Measurements from ENCODE around the gene IGLL5. TPM values are rescaled to one million over a fixed set of nuclear protein-coding genes. Genes with fewer than 3 reads are reported as not detected.

The IGLL5 gene
- total RNA-seq, 1 donor from 2014 or later: not detected

GRCh38 chr22:22938672-22939587 is 51.3 kb downstream of the IGLL5 start:
- no peak for DNase-seq (ENCODE audit: low read depth, low spot score)

DNA sequence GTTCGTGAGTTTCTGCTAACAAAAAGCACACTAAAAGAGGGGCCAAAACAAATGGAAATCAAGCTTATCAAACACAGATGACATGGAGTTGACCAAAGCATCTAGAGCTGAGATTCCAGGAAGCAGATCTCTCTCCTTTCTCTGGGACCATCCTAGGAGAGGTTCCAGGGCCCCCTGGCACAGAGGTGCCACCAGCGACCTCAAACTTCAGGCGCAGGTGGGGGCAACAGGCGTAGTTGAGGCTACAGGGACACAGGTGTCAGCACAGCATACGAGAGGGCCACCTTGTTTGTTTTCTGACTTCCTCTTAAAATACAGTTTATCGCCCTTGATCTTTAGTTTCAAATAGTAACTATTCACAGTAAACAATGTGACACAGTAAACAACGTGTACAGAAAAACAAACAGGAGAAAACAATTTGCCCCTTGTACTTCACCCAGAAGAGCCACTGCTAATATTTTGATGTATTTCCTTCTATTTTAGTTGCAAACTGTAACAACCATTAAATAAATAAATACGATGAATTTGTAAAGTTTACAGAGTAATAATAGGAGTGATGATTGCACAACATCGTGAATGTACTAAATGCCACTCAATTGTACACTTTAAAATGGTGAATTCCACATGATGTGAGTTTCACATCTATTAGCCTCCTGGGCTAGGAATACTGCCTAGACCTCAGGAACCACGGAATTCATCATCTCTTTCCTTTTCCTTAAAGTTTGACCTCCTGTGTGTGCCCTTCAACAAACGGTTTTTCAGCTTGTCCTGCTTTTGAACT is 52.2 kb downstream of the IGLL5 start:
- no peak for DNase-seq (ENCODE audit: low read depth, low spot score)

- no peak for DNase-seq (ENCODE audit: low read depth, low spot score)
These were observed 53.5 kb downstream of the IGLL5 start for GRCh38 chr22:22940961-22941605.

DNA sequence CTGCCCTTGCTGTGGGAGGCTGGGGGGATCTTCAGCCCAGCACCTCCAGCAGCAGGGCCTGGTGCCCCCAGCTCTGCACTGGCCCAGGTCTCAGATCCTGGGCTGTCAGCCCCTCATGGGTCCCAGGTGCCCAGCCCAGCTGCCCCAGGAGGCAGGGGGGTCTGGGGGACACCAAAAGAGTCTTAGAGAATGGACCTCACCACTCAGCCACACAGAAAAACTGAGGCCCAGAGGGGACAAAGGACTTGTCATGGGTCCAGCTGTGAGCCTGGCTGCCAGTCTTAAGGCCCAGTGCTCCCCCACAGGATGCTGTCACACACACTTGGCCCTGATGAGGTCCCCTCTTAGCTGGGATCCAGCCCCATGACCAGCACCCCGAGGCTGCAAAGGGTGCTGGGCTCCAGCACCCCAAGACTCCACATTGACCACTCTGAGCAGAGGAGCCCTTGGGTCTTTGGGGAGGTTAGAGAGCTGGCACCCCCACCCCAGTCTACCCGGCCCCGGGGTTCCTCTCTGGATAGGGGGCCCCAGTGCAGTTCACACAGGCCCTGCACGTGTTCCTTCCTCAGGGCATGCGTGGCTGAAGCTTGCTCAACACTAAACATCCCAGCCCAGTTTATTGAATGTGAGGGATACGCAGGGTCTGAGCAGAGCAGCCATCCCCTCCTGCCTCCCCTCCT is 54.4 kb downstream of the IGLL5 start:
- DNase-seq (ENCODE audit: low read depth, low spot score): no peak

- peak; percentile 24 for DNase-seq (ENCODE audit: low read depth, low spot score)
These were observed 55.1 kb downstream of the IGLL5 start for GRCh38 chr22:22942511-22943329.

GRCh38 chr22:22943521-22944267 is 56.1 kb downstream of the IGLL5 start:
- no peak for DNase-seq (ENCODE audit: low read depth, low spot score)

- DNase-seq (ENCODE audit: low read depth, low spot score): no peak
These were observed 56.8 kb downstream of the IGLL5 start for GRCh38 chr22:22944268-22944985.

- DNase-seq (ENCODE audit: low read depth, low spot score): no peak
These were observed 57.6 kb downstream of the IGLL5 start for GRCh38 chr22:22945195-22945594.

Other genes with a start within 250 kb of the IGLL5 start
- gene GGTLC2, start 243.2 kb upstream of the IGLL5 start, total RNA-seq: not detected in 2 replicates
- 1.1 and 2.8 TPM in 2 replicates for gene GNAZ, start 182.7 kb downstream of the IGLL5 start, total RNA-seq

Measured in pulmonary artery endothelial cell (primary cell).